ENCODE measurements around the gene KCNQ1.

Gene KCNQ1

DNA sequence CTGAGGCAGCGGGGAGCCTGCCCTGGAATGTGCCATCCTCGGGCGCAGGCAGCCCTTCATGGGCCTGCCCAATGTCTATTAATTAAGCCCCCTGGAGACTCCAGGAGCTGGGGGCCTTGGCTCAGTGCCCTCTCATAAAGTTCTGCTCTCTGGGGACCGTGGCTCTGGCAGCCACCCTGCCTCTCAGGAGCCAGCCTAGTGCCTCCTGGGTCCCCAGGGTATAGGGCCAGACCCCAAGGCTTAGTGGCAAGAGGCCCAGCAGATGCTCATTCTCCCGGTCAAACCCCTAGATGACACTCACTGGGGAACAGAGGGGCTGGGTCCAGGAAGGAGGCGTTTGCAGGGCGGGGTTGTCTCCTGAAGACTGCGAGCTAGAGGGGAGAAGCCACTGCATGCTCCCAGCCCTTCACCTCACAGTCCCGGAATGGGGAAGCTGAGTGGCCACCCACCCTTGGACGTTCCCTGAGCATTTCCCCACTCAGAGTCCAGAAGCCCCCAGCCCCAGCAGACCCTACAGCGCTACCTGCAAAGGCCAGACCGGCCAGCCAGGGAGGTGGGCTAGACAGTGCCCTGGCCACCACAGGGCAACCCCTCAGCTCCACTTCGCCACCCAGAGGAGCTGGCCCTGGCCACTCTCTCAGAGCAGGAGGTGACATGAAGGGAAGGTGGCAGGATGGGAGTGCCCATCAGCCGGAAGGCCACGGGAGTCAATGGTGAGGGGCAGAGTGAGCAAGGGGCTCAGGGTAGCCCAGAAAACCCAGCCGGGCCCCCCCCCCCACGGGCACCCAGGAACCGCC, 357.8 kb downstream of the KCNQ1 start:
- DNase-seq, result peak in 1 of 2 donors; percentile 8

DNA sequence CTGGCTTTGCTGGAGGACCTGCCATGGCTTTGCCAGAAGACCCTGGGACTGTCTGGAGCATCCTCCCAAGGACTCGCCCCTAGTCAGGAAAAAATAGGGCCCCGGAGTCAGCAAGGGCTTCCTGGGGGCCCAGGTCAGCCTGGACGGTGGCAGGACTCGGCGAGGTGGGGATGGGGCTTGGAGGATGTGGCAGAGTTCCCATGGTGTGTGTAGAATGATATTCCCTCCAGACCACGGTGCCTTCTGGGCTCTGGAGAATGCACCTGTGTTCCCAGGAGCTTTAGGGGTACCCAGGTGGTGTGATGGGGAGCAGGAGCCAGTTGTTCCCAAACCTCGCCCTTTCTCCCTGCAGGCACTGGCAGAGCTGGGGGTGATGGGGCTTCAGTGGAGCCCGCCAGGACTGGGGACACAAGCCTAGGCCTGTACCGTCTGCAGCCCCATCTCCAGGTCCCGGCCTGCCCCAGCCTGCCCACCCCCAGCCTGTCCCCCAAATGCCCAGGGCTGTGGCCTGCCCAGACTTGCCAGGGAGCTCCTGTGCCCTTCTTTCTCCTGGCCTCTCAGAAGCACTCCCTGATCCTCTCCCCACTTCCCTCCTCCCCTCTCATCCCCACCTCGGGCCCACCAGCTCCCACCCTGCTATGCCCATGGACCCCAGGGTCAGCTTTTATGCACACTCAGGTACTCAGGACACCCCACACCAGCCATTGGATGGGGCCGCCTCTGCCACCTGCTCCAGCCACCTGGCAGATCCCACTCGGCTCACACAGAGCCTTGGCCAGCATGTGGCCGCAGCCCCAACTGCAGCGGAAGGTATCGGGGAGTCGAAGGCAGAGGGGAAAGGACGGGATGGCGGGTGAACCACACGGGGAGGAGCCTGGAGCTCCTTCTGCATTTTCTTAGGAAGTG, 358.6 kb downstream of the KCNQ1 start:
- DNase-seq, result peak in 1 of 2 donors; percentile 5

DNA sequence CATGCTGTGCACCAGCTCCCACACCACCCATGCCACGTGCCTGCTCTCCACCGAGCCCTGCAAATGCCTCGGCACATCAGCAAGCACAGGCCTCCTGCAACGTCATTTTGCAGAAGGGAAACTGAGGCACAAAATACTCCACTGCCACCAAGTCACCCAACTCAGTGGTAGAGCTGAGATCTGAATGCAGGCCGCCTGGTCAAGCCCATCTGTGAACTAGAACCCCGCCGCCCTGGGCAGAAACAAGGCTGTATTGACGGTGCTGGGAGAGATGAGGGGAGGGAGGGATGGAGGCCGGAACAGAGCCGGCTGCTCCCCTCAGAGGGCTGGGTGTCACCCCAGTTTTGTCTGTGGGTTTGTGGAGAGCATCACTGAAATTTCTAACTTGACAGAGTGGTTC, 359.4 kb downstream of the KCNQ1 start:
- peak in 1 of 2 donors; percentile 4 for DNase-seq

- DNase-seq, result peak in 1 of 2 donors; percentile 6
These were observed 360.0 kb downstream of the KCNQ1 start for GRCh38 chr11:2804701-2805387.

DNA sequence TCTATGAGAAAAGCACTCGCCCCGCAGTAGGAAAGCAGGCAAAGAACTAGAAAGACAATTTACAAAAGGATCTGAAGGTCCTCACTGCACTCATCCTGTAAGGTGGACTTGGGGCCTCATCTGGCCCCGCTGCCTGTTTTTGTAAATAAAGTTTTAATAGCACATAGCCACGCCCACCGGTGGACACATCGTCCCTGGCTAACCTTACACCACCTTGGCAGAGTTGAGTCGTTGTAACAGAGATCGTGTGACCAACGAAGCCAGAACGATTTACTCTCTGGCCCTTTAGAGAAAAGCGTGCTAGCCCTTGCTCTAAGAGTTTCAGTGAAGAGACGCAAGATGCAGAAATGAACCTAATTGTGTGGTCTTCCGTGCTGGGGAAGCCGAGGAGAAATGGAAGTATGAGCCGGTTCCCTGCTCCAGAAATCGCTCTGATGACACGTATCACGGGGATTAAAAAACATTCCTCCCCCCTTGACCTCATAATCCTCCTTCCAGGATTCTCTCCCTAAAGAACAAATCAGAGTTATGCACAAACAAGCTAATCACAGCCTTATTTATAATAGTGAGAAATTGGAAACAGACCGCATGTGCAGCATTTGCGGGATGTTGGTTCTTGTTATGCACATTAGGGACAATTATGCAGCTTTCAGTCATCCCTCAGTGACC, 360.7 kb downstream of the KCNQ1 start:
- peak in 1 of 2 donors; percentile 2 for DNase-seq

- DNase-seq, result peak in 1 of 2 donors; percentile 6
These were observed 361.7 kb downstream of the KCNQ1 start for GRCh38 chr11:2806351-2807024.

- DNase-seq, result no peak
These were observed 362.3 kb downstream of the KCNQ1 start for GRCh38 chr11:2807025-2807681.

- DNase-seq, result peak in 1 of 2 donors; percentile 8
These were observed 363.0 kb downstream of the KCNQ1 start for GRCh38 chr11:2807801-2808241.

DNA sequence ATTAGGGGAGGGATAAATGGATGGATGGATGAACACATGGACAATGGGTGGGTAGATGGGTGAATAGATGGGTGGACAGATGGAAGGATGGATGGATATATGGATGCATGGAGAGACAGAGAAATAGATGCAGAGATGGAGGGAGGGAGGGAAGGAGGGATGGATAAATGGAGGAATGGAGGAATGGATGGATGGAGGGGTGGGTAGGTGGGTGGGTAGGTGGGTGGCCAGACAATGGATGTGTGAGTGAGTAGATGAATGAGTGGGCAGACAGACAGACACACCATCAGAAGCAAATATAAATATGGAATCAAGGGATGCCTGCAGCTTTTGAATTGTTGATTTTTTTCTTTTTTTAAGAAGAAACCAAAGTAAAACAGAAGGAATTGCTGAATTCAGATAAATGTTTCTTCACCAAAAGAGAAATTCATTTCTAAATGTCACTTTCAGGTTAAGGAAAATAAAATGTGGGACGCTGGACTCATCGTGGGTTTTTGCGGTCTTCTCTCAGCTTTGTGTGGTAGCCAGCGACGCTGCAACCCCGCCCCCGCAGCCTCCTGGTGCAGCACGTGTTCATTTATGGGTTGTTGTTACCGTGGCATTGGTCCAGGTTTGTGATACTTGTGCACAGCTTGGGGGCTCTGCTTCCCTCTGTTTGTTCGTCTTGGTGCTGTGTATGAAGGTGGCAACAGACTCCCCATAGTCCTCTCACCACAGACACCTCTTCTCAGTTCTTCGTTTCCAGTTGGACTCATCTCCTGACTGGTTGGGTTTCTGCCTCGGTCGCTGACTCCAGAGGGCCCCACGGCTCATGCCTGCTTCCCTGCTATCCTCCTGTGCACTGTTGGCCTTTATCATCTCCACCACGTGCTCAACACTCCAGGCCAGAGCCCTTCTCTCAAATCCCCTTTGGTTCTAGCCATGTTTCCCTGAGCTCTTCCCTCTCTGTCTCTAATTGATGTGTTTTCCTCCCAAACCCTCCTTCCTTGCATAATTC, 364.3 kb downstream of the KCNQ1 start:
- DNase-seq, result no peak

- DNase-seq, result no peak
These were observed 365.0 kb downstream of the KCNQ1 start for GRCh38 chr11:2809854-2810253.

DNA sequence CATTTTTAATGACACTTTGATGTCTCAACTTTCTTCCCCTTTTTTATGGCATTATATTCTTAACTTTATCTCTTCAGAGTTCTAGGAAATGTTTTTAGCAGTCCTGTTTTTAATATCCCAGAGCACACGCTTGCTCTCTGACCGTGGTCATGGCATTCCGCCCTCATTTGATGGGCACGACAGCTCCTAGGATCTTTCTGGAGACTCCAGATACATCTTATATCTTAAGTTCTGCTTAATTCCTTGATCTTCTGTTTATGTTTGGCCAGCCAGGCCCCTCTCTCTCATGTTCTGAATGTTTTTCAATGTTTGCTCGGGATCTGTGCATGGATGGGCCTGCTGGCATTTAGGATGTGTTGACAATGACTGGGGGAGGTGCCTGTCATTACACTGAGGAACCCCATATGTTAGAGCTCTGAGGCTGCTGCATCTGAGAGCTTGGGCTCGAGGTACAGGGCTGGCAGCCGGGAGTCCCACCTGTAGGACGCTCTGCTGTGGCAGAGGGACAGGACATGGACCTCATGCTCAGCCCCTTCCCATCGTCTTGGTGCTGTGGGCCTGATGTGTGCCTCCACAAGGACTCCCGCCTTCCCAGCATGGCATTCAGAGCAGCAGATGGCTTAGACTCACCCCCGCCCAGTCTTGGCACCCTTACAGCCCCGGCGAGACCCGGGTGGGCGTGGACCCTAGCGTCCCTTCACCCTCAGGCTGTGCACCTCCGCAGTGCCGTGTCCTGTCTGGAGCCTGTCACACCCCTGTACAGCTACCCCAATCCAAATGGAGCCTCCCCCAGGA, 365.8 kb downstream of the KCNQ1 start:
- no peak for DNase-seq

GRCh38 chr11:2811206-2812091, 366.6 kb downstream of the KCNQ1 start:
- no peak for DNase-seq

DNA sequence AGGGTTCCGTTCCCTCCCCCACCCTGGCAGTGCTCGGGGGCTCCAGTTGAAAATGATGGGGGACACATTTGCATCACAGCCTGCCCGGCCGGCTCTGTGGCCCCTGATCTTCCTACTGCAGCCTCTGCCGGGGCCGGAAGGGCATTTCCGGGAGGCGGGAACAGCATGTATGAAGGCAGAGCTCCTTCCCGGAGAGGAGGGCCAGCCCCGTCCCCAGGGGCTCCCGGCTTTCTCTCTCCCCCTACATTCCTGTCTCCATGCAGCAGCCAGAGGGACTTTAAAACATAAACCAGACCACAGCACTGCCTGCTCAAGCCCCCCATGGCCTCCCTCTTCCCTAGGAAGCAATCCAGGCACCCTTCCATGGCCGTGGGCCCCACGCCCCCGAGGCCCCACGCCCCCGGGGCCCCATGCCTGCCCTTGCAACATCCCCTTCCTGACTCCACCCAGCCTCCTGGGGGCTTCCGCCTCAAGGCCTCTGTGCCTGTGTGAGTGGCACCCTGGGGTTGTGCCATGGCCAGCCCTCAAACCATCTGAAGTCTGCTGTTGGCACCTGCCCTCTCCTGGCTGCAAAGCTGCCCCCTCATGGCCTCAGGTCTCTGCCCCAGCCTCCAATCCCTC, 367.7 kb downstream of the KCNQ1 start:
- DNase-seq, result no peak

- DNase-seq, result no peak
These were observed 368.5 kb downstream of the KCNQ1 start for GRCh38 chr11:2813141-2813908.

DNA sequence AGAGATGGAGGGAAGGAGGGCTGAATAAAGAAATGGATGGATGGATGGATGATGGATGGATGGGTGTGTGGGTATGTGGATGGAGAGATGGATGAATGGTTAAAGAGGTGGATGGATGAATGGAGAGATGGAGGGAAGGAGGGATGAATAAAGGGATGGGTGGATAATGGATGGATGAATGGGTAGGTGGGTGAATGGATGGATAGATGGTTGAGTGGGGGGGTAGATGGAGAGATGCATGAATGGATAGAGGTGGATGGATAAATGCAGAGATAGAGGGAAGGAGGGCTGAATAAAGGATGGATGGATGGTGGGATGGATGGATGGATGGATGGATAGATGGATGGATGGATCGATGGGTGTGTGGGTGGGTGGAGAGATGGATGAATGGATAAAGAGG, 369.2 kb downstream of the KCNQ1 start:
- DNase-seq, result no peak

GRCh38 chr11:2814751-2815150, 369.9 kb downstream of the KCNQ1 start:
- no peak for DNase-seq

All from CD4-positive, alpha-beta T cell treated with Interleukin-4 for 1 hour (primary cell).